Measurements from ENCODE around the gene SLC35A1.

SLC35A1 gene

DNA sequence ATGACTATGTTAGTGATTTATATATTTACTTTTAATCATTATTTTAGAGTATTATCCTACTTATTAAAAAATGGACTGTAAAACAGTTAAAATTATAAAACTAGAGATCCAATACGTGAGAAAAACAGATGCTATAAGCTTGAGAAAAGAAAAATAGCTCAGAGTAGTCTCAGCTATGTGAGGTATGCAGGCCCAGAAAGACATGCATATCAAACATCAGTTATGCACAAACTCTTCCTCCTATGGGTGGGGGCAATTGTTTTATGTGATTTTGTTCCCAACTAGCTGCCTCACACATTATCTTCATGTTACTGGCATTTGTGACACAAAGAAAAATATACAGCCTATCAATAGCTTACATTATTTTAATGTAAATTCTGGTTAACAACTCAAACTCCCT lies 88.2 kb downstream of the SLC35A1 start:
- H3K36me3 ChIP-seq (ENCODE audit: control insufficient read depth in 2 of 2, insufficient read depth in 1 of 2, low read length in 2 of 2): peaks cover 37 to 69% of the 10 kb centered on the region in 2 experiments
- no peak overlapping the region for H3K4me3 ChIP-seq (ENCODE audit: low read depth, low read length)
- TF ChIP-seq GLI4 (tag by site-specific recombination; IDR thresholded peaks at IDR 0.05): no peak
- TF ChIP-seq ZNF24 (tag by site-specific recombination; IDR thresholded peaks at IDR 0.05): no peak
- TF ChIP-seq ZNF37A (tag by site-specific recombination; IDR thresholded peaks at IDR 0.05): no peak
- TF ChIP-seq, protein P1, sequence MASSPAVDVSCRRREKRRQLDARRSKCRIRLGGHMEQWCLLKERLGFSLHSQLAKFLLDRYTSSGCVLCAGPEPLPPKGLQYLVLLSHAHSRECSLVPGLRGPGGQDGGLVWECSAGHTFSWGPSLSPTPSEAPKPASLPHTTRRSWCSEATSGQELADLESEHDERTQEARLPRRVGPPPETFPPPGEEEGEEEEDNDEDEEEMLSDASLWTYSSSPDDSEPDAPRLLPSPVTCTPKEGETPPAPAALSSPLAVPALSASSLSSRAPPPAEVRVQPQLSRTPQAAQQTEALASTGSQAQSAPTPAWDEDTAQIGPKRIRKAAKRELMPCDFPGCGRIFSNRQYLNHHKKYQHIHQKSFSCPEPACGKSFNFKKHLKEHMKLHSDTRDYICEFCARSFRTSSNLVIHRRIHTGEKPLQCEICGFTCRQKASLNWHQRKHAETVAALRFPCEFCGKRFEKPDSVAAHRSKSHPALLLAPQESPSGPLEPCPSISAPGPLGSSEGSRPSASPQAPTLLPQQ (tag by site-specific recombination; IDR thresholded peaks at IDR 0.05): no peak
- TF ChIP-seq ZNF292 (tag by site-specific recombination; IDR thresholded peaks at IDR 0.05; ENCODE audit: borderline replicate concordance, low read depth): no peak
- no peak for TF ChIP-seq ZNF433 (tag by site-specific recombination; IDR thresholded peaks at IDR 0.05; ENCODE audit: low read depth)
- no peak overlapping the region for H3K27ac ChIP-seq (ENCODE audit: extremely low read depth, low read depth, low read length)
- no peaks in the 10 kb centered on the region for H3K9me3 ChIP-seq (ENCODE audit: control insufficient read depth, insufficient read depth, low read depth, low read length)
- ChIA-PET POLR2A (no interaction called here), CTCF (no interaction called here)
- no peaks in the 10 kb centered on the region for H3K4me1 ChIP-seq (ENCODE audit: control insufficient read depth, insufficient read depth, low read length)
